GM12878 (cell line): ENCODE results near the gene CACNA1D. TPM values are rescaled to one million over a fixed set of nuclear protein-coding genes. Genes with fewer than 3 reads are reported as not detected.

Experiments used
- ATAC-seq: fragments of 200-7000 bp; cut with Tn5 transposase; 3 replicates; pipeline ENCODE4 v1.9.1; 2020; ENCODE audit warnings: mild to moderate bottlenecking, moderate library complexity
- BruUV-seq: library from RNA; stranded (reverse); fragments of 400-500 nt; replicated peaks from 2 replicates; lab custom pipeline; 2021; lab: Mats Ljungman, UMichigan
- CTCF ChIA-PET: fragments of 300-600 bp; sonication (Branson Sonifier 250); formaldehyde crosslinking; extraction: SDS; loops from one replicate; lab custom pipeline; 2021; ENCODE audit warnings: inconsistent platforms; lab: Yijun Ruan, JAX
- POLR2A ChIA-PET: fragments of 350-600 bp; formaldehyde crosslinking; extraction: SDS; loops from one replicate; lab custom pipeline; 2021; ENCODE audit warnings: inconsistent platforms; lab: Charles Lee
- RAD21 ChIA-PET: fragments of 300-600 bp; sonication (Branson Sonifier 250); formaldehyde crosslinking; loops from one replicate; lab custom pipeline; 2023; ENCODE audit warnings: antibody characterized with exemption; ENCODE audit not compliant: unreplicated experiment; lab: Charles Lee
- SMC1A ChIA-PET: fragments of 300-600 bp; sonication (Branson Sonifier 250); formaldehyde crosslinking; loops from one replicate; lab custom pipeline; 2023; ENCODE audit not compliant: unreplicated experiment, uncharacterized antibody; lab: Charles Lee
- DNase-seq: peaks from one replicate; pipeline ENCODE4 v3.0.0-alpha.2; 2011; ENCODE audit warnings: low read depth, low spot score
- FAIRE-seq: peaks from 3 replicates; lab custom pipeline; 2011; peaks lifted over from hg19 to GRCh38; lab: Jason Lieb, UNC
- H2AFZ ChIP-seq: 2 replicates; pipeline ENCODE4 v1.6.0; 2011; ENCODE audit warnings: low read depth, low read length, control low read depth; ENCODE audit not compliant: control insufficient read depth
- H3K27ac ChIP-seq: 2 replicates; pipeline ENCODE4 v1.5.1; 2011; ENCODE audit warnings: control low read depth; ENCODE audit not compliant: control insufficient read depth, insufficient read depth
- H3K27me3 ChIP-seq, 2 experiments: replicated peaks in 1 of 2; 2 replicates each; pipeline versions ENCODE4 v1.6.0 to v1.6.1; 2011; ENCODE audit warnings: low read length in 1 of 2; ENCODE audit not compliant: control insufficient read depth in 2 of 2, insufficient read depth in 2 of 2
- H3K36me3 ChIP-seq, 2 experiments: 2 replicates each; pipeline ENCODE4 v1.5.1; 2011; ENCODE audit warnings: low read length in 1 of 2; ENCODE audit not compliant: control insufficient read depth in 2 of 2, insufficient read depth in 2 of 2
- H3K4me1 ChIP-seq: 2 replicates; pipeline ENCODE4 v1.6.1; 2011; ENCODE audit warnings: mild to moderate bottlenecking, low read length, moderate library complexity, mixed read lengths; ENCODE audit not compliant: control insufficient read depth, insufficient read depth
- H3K4me2 ChIP-seq: 2 replicates; pipeline ENCODE4 v1.6.0; 2011; ENCODE audit warnings: control low read depth; ENCODE audit not compliant: control insufficient read depth, insufficient read depth
- H3K4me3 ChIP-seq: fragments of 200-600 bp; sonication (generic); 2 replicates; pipeline ENCODE4 v1.5.1; 2016
- H3K79me2 ChIP-seq: 2 replicates; pipeline ENCODE4 v1.6.0; 2011; ENCODE audit warnings: low read length; ENCODE audit not compliant: control insufficient read depth, insufficient read depth
- H3K9ac ChIP-seq: 2 replicates; pipeline ENCODE4 v1.8.0; 2011; ENCODE audit warnings: low read length, control low read depth, mixed read lengths; ENCODE audit not compliant: control insufficient read depth, insufficient read depth
- H3K9me3 ChIP-seq: replicated peaks from 3 replicates; pipeline ENCODE4 v1.5.1; 2011; ENCODE audit warnings: mild to moderate bottlenecking, low read length; ENCODE audit not compliant: control insufficient read depth, insufficient read depth
- H4K20me1 ChIP-seq: 2 replicates; pipeline ENCODE4 v1.6.0; 2011; ENCODE audit not compliant: control insufficient read depth, insufficient read depth
- EP300 ChIP-seq, 2 experiments: fragments of 150-350 bp in 1 of 2; IDR thresholded peaks; 2 replicates each; pipeline ENCODE4 v1.6.1; 2011 to 2012; ENCODE audit warnings: low read depth in 2 of 2, low read length in 2 of 2, borderline replicate concordance in 1 of 2, improper control_type of control experiment in 1 of 2, inconsistent platforms in 1 of 2; ENCODE audit not compliant: control insufficient read depth in 1 of 2
- ETV6 ChIP-seq, 2 experiments: fragments of 450-650 bp in 1 of 2; IDR thresholded peaks in 1 of 2; conservative IDR thresholded peaks in 1 of 2; 2 replicates each; pipeline ENCODE4 v1.6.1; 2014; ENCODE audit warnings: antibody characterized with exemption in 1 of 2, borderline replicate concordance in 1 of 2, low read depth in 1 of 2, mild to moderate bottlenecking in 1 of 2, moderate library complexity in 1 of 2
- JUND ChIP-seq: IDR thresholded peaks from 2 replicates; pipeline ENCODE4 v1.6.1; 2012; ENCODE audit warnings: low read depth, mild to moderate bottlenecking, low read length, improper control_type of control experiment, moderate library complexity
- MEF2A ChIP-seq: IDR thresholded peaks from 2 replicates; pipeline ENCODE4 v1.6.1; 2011; ENCODE audit warnings: low read depth, mild to moderate bottlenecking, low read length, moderate library complexity; ENCODE audit not compliant: insufficient read depth
- MLLT1 ChIP-seq: fragments of 450-650 bp; IDR thresholded peaks from 2 replicates; pipeline ENCODE4 v1.6.1; 2016; ENCODE audit warnings: mild to moderate bottlenecking
- NR2C2 ChIP-seq: IDR thresholded peaks from 2 replicates; pipeline ENCODE4 v1.6.1; 2011; ENCODE audit warnings: borderline replicate concordance, low read depth; ENCODE audit not compliant: control insufficient read depth, insufficient read length
- NR2F1 ChIP-seq: fragments of 450-650 bp; conservative IDR thresholded peaks from 2 replicates; pipeline ENCODE4 v1.6.1; 2017; ENCODE audit warnings: mild to moderate bottlenecking
- POLR2AphosphoS5 ChIP-seq: IDR thresholded peaks from 2 replicates; pipeline ENCODE4 v1.6.1; 2011; ENCODE audit warnings: mild to moderate bottlenecking, low read length, inconsistent platforms
- RBBP5 ChIP-seq: fragments of 200-600 bp; sonication (generic); conservative IDR thresholded peaks from 2 replicates; pipeline ENCODE4 v1.6.1; 2016
- TARDBP ChIP-seq: IDR thresholded peaks from 2 replicates; pipeline ENCODE4 v1.6.1; 2016; ENCODE audit warnings: borderline replicate concordance
- WGBS: methylation state at CpG from one replicate; pipeline ENCODE4 v1.1.6; 2016; ENCODE audit warnings: low lambda C conversion rate; ENCODE audit not compliant: insufficient replicate concordance, insufficient coverage; ENCODE audit errors: missing lambda C conversion rate; 5-methylcytosine and 5-hydroxymethylcytosine counted together
- in situ Hi-C: fragments of 300-500 bp; cut with MboI; formaldehyde crosslinking; loops from 9 replicates; pipeline ENCODE4 v1.14.3; 2018; ENCODE audit warnings: mixed read lengths
- intact Hi-C: fragments of 100-400 bp; cut with micrococcal nuclease; formaldehyde crosslinking; loops from one replicate; pipeline ENCODE4 v1.14.2; 2022; ENCODE audit not compliant: unreplicated experiment
- polyA plus RNA-seq, 11 experiments: library from polyadenylated mRNA; depleted of rRNA in 4 of 11; unstranded in 6 of 11; stranded (reverse) in 5 of 11; fragments of >200 nt; fragmentation: Nextera tagmentation in 4 of 11; fragmentation: Illumina TruSeq in 1 of 11; extraction: Ambion mirVana in 4 of 11; extraction: Trizol in 1 of 11; gene quantifications; 1 replicate in 1 of 11; 2 replicates in 10 of 11; pipeline versions ENCODE4 v1.2.1 to v1.2.3, GENCODE V29; 2011 to 2016; ENCODE audit warnings: inconsistent platforms in 2 of 11, missing spikeins in 2 of 11, low read depth in 1 of 11
- total RNA-seq, 4 experiments: library from RNA; depleted of rRNA in 3 of 4; stranded (reverse); fragments of >200 nt in 3 of 4; fragmentation: Illumina TruSeq in 1 of 4; extraction: Trizol in 1 of 4; gene quantifications; 2 replicates each; pipeline versions ENCODE4 v1.2.1 to v1.2.3, GENCODE V29; 2013 to 2021

Gene CACNA1D
- total and polyA plus RNA-seq, 10 of the 15 experiments (the other 5 are each of a cell fraction or from before 2014, with no cell fraction given): 0.21 to 24.4 (median 1.6) TPM

GRCh38 chr3:53526704-53527055, 32.3 kb downstream of the CACNA1D start:
- no peak overlapping the region for H3K4me3 ChIP-seq
- FAIRE-seq (no peak), DNase-seq (no peak), ATAC-seq (no peak)
- no peak overlapping the region for H3K27ac ChIP-seq
- intact Hi-C loops: no loop called here
- WGBS: 4% methylated on average over 4 of the region's 4 CpGs
- no peaks in the 10 kb centered on the region for H4K20me1 ChIP-seq
- SMC1A ChIA-PET: interaction anchor here (4.0 kb wide), 1 partner anchor 13 kb away, joined by 13 read pairs; no protein-coding TSS in a partner anchor
- H3K4me1 ChIP-seq: no peaks in the 10 kb centered on the region
- H3K9me3 ChIP-seq: no peaks in the 10 kb centered on the region
- no peak overlapping the region for H2AFZ ChIP-seq
- H3K36me3 ChIP-seq: no peaks in the 10 kb centered on the region
- no TSS peak for BruUV-seq
- in situ Hi-C loops: no loop called here
- POLR2A ChIA-PET: no interaction called here
- H3K9ac ChIP-seq: no peak overlapping the region
- TF ChIP-seq EP300 (IDR thresholded peaks at IDR 0.05; ENCODE audit: borderline replicate concordance in 1 of 2, control insufficient read depth in 1 of 2, low read depth in 2 of 2, low read length in 2 of 2) (no peak), RBBP5 (no peak), JUND (no peak), POLR2AphosphoS5 (no peak), NR2F1 (no peak), NR2C2 (no peak), MLLT1 (no peak), MEF2A (no peak), ETV6 (conservative IDR thresholded peaks at IDR 0.05 in 1 of 2, IDR thresholded peaks at IDR 0.05 in 1 of 2; ENCODE audit: borderline replicate concordance in 1 of 2, low read depth in 1 of 2) (no peak), TARDBP (no peak)
- CTCF ChIA-PET: interaction anchor here (1.2 to 3.3 kb wide), 2 partner anchors 13 to 184 kb away, joined by 4 to 13 read pairs; no protein-coding TSS in a partner anchor
- H3K27me3 ChIP-seq: no peaks in the 10 kb centered on the region; a peak in 1 of 4 replicates
- no peak overlapping the region for H3K4me2 ChIP-seq
- no peaks in the 10 kb centered on the region for H3K79me2 ChIP-seq
- RAD21 ChIA-PET: no interaction called here
